AG04450 (cell line): Measurements from ENCODE around the gene FZD4. TPM values are rescaled to one million over a fixed set of nuclear protein-coding genes. Genes with fewer than 3 reads are reported as not detected.
"Not testable (repeated sequence)": the region's sequence is repeated elsewhere in the genome, so short reads cannot be mapped to it uniquely, and the experiment has no call there.

Experiments
- CTCF ChIA-PET: fragments of 300-600, 350-600 bp; formaldehyde crosslinking; extraction: SDS; loops from one replicate; lab custom pipeline; 2022; ENCODE audit warnings: antibody characterized with exemption, inconsistent platforms; lab: Charles Lee
- POLR2A ChIA-PET: fragments of 350-600 bp; formaldehyde crosslinking; extraction: SDS; loops from one replicate; lab custom pipeline; 2021; ENCODE audit warnings: antibody characterized with exemption, inconsistent platforms; lab: Yijun Ruan, JAX
- DNase-seq: peaks from one replicate; pipeline ENCODE4 v3.0.0-alpha.2; 2011; ENCODE audit warnings: low read depth, low spot score
- H3K27ac ChIP-seq: one replicate; pipeline ENCODE4 v1.5.1; 2012; ENCODE audit warnings: low read depth, low read length, control low read depth
- H3K27me3 ChIP-seq: one replicate; pipeline ENCODE4 v1.6.0; 2012; ENCODE audit warnings: low read length; ENCODE audit not compliant: control insufficient read depth, insufficient read depth
- H3K4me3 ChIP-seq: 2 replicates; pipeline ENCODE4 v1.5.1; 2011; ENCODE audit warnings: mild to moderate bottlenecking, low read depth, low read length, control low read depth
- H3K9me3 ChIP-seq: 2 replicates; pipeline ENCODE4 v1.5.1; 2012; ENCODE audit warnings: low read length; ENCODE audit not compliant: control insufficient read depth, insufficient read depth
- polyA plus RNA-seq: library from polyadenylated mRNA; depleted of rRNA; stranded (reverse); fragments of >200 nt; gene quantifications from 2 replicates; pipeline ENCODE4 v1.2.3, GENCODE V29; 2011
- TF ChIP-seq, protein P1 (sequence below): IDR thresholded peaks from 2 replicates; pipeline ENCODE4 v1.5.1; 2011; ENCODE audit warnings: low read depth, low read length, control low read depth, inconsistent platforms

Gene FZD4
- polyA plus RNA-seq, 1 experiment, result 5.3 TPM

DNA sequence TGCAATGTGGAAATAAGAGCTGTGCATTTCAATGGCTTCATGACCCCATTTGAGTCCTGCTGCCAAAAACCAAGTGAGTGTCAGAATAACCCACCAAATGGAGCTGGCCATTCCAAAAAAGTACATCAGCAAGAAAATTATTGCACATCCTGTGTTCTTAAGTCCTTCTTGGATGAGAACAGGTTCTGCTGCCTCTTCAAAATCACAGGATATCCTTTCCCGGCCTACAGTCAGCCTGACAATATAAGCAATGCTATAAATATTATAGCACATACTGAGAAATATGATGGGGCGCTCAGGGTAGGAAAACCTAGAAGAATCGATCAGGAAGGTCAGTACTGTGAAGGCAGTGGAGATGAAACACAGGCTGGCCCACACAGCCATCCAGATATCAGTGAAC is 3.5 kb downstream of the FZD4 start:
- CTCF ChIA-PET, result no interaction called here
- no peak for DNase-seq
- H3K27ac ChIP-seq, result no peak overlapping the region
- TF ChIP-seq, protein P1, sequence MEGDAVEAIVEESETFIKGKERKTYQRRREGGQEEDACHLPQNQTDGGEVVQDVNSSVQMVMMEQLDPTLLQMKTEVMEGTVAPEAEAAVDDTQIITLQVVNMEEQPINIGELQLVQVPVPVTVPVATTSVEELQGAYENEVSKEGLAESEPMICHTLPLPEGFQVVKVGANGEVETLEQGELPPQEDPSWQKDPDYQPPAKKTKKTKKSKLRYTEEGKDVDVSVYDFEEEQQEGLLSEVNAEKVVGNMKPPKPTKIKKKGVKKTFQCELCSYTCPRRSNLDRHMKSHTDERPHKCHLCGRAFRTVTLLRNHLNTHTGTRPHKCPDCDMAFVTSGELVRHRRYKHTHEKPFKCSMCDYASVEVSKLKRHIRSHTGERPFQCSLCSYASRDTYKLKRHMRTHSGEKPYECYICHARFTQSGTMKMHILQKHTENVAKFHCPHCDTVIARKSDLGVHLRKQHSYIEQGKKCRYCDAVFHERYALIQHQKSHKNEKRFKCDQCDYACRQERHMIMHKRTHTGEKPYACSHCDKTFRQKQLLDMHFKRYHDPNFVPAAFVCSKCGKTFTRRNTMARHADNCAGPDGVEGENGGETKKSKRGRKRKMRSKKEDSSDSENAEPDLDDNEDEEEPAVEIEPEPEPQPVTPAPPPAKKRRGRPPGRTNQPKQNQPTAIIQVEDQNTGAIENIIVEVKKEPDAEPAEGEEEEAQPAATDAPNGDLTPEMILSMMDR, result no peak
- POLR2A ChIA-PET, result no interaction called here
- H3K4me3 ChIP-seq, result no peak overlapping the region
- no peaks in the 10 kb centered on the region for H3K27me3 ChIP-seq
- H3K9me3 ChIP-seq, result no peaks in the 10 kb centered on the region; the same call in 1 of the 2 replicates

DNA sequence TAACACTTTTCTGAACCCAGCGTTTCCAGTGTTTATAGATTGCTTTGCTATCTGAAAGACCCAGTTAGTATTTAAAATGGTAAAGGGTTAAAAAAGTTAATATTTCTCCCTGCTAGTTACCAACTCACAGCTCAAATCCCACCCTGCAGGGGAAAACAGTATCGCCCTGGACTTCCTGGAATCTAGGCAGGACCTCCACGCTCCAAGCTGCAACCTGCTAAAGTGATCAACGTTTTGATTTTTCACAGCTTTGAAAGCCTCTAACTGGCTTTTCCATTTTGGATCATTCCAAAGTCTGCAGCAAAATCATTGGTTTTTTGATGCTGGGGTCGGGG is 4.6 kb downstream of the FZD4 start:
- no peak overlapping the region for H3K27ac ChIP-seq
- TF ChIP-seq, protein P1, result no peak
- no peaks in the 10 kb centered on the region; the same call in 1 of the 2 replicates for H3K9me3 ChIP-seq
- H3K4me3 ChIP-seq, result no peak overlapping the region
- no peak for DNase-seq
- H3K27me3 ChIP-seq, result no peaks in the 10 kb centered on the region
- ChIA-PET CTCF (interaction anchor here (0.6 to 2.4 kb wide), 3 partner anchors 11 to 471 kb away, joined by 3 to 11 read pairs (median 7); no protein-coding TSS in a partner anchor), POLR2A (interaction anchor here (0.7 kb wide), 1 partner anchor 16 kb away, joined by 3 read pairs; no protein-coding TSS in a partner anchor)

DNA sequence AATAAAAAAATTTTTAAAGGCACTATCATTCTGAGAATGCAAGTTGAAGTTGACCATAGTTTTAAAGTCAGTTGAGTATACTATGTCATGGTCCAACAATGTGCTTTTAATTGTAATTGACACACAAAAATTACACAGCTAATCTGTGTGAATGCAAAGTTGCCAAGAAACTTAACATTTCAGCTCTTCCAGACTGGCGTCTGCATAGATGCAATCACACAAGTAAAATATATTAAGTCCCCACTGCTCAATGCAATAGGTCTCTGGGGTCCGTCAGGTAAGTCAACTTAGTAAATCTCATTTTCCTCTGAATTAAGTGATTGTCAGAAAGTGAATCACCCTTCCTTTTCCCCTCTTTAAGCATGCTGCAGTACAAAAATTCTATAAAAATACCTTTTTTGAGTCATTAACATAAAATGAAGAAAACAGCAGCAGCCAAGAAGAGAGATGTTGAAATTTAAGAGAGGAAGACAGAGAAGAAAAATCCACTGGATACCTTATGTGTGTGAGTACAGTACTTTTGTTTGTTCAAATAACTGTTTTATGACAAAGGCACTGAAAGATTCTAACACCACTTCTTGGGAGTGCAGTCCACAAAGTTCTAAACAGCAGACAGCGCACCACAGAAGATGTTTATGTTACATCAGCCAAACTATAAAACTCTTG is 5.1 kb downstream of the FZD4 start:
- ChIA-PET POLR2A (interaction anchor here (0.7 kb wide), 1 partner anchor 15 kb away, joined by 3 read pairs; no protein-coding TSS in a partner anchor), CTCF (interaction anchor here (0.6 to 2.4 kb wide), 5 partner anchors 10 to 471 kb away, joined by 3 to 21 read pairs (median 7); no protein-coding TSS in a partner anchor)
- Histone ChIP-seq H3K4me3 (no peak overlapping the region), H3K9me3 (no peaks in the 10 kb centered on the region; the same call in 1 of the 2 replicates), H3K27me3 (no peaks in the 10 kb centered on the region), H3K27ac (no peak overlapping the region)
- no peak for DNase-seq
- TF ChIP-seq, protein P1, result no peak

DNA sequence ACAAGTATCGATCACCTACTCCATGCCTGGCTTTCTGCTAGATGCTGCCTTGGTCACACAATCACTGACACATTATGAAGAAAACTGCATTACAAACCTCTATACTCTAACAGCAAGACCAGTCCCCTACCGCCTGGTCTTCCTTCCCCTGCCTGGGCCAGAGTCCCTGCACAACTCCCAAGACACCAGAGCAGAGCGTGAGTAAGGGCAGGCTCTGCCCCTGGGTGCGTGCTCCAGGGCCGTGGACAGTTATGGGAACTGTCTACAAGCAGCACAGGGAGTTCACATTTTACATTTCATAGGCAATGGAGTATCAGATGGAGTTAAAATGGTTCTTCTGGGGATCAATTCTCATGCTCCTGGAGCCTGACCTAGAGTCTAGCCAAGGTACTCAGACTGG is 6.5 kb downstream of the FZD4 start:
- TF ChIP-seq, protein P1, result no peak
- no peak for DNase-seq
- ChIA-PET POLR2A (no interaction called here), CTCF (interaction anchor here (1.3 to 2.4 kb wide), 3 partner anchors 9 to 341 kb away, joined by 3 to 21 read pairs (median 11); no protein-coding TSS in a partner anchor)
- Histone ChIP-seq H3K4me3 (no peak overlapping the region), H3K27ac (no peak overlapping the region), H3K27me3 (no peaks in the 10 kb centered on the region), H3K9me3 (no peaks in the 10 kb centered on the region)

DNA sequence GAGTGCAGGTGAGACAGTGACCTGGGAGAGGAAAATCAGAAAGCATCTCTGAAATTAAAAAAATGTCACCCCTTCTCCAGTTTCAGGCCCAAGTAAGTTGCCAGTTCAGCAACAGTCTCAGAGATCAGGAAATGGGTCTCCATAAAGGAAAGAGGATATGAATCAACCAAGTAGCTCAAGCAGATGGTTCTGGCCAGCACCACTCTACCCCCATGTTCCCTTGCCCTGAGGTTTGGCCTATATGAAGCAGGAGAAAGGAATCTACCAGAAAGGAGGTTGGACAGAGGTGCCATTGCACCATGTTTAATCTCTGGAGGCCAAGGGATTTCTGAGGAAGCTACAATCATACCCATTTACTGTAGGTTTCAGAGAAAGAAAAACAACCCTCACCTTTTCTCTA is 7.7 kb downstream of the FZD4 start:
- TF ChIP-seq, protein P1, result no peak
- ChIA-PET POLR2A (no interaction called here), CTCF (interaction anchor here (0.8 to 2.0 kb wide), 3 partner anchors 9 to 273 kb away, joined by 3 to 23 read pairs (median 7); no protein-coding TSS in a partner anchor)
- DNase-seq, result no peak
- no peaks in the 10 kb centered on the region for H3K9me3 ChIP-seq
- H3K4me3 ChIP-seq, result no peak overlapping the region
- H3K27ac ChIP-seq, result no peak overlapping the region
- no peaks in the 10 kb centered on the region for H3K27me3 ChIP-seq

DNA sequence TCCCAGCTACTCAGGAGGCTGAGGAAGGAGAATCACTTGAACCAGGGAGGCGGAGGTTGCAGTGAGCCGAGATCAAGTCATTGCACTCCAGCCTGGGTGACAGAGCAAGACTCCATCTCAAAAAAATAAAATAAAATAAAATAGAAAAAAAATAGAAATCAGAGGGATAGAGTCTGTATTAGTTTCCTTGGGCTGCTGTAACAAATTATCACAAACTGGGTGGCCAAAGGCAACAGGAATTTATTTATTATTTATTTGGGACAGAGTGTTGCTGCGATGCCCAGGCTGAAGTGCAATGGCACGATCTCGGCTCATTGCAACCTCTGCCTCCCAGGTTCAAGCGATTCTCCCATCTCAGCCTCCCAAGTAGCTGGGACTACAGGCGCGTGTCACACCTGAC is 11.7 kb downstream of the FZD4 start:
- DNase-seq, H3K27me3 ChIP-seq, H3K27ac ChIP-seq, H3K4me3 ChIP-seq, POLR2A ChIA-PET, H3K9me3 ChIP-seq: not testable (repeated sequence)
- CTCF ChIA-PET, result interaction anchor here (0.8 to 1.3 kb wide), 2 partner anchors 52 to 478 kb away, joined by 3 to 4 read pairs; no protein-coding TSS in a partner anchor
